GM12878 (cell line): ENCODE results near the gene TPT1. TPM values are rescaled to one million over a fixed set of nuclear protein-coding genes. Genes with fewer than 3 reads are reported as not detected.
A peak's percentile ranks its signal among the peaks of the same experiment; 100 is the strongest.

ENCODE experiments used
- ATAC-seq: fragments of 200-7000 bp; cut with Tn5 transposase; 3 replicates; pipeline ENCODE4 v1.9.1; 2020; ENCODE audit warnings: mild to moderate bottlenecking, moderate library complexity
- BruUV-seq: library from RNA; stranded (reverse); fragments of 400-500 nt; replicated peaks from 2 replicates; lab custom pipeline; 2021; lab: Mats Ljungman, UMichigan
- CTCF ChIA-PET: fragments of 300-600 bp; sonication (Branson Sonifier 250); formaldehyde crosslinking; extraction: SDS; loops from one replicate; lab custom pipeline; 2021; ENCODE audit warnings: inconsistent platforms; lab: Yijun Ruan, JAX
- POLR2A ChIA-PET: fragments of 350-600 bp; formaldehyde crosslinking; extraction: SDS; loops from one replicate; lab custom pipeline; 2021; ENCODE audit warnings: inconsistent platforms; lab: Charles Lee
- RAD21 ChIA-PET: fragments of 300-600 bp; sonication (Branson Sonifier 250); formaldehyde crosslinking; loops from one replicate; lab custom pipeline; 2023; ENCODE audit warnings: antibody characterized with exemption; ENCODE audit not compliant: unreplicated experiment; lab: Charles Lee
- SMC1A ChIA-PET: fragments of 300-600 bp; sonication (Branson Sonifier 250); formaldehyde crosslinking; loops from one replicate; lab custom pipeline; 2023; ENCODE audit not compliant: unreplicated experiment, uncharacterized antibody; lab: Charles Lee
- DNase-seq: peaks from one replicate; pipeline ENCODE4 v3.0.0-alpha.2; 2011; ENCODE audit warnings: low read depth, low spot score
- FAIRE-seq: peaks from 3 replicates; lab custom pipeline; 2011; peaks lifted over from hg19 to GRCh38; lab: Jason Lieb, UNC
- H2AFZ ChIP-seq: 2 replicates; pipeline ENCODE4 v1.6.0; 2011; ENCODE audit warnings: low read depth, low read length, control low read depth; ENCODE audit not compliant: control insufficient read depth
- H3K27ac ChIP-seq: 2 replicates; pipeline ENCODE4 v1.5.1; 2011; ENCODE audit warnings: control low read depth; ENCODE audit not compliant: control insufficient read depth, insufficient read depth
- H3K27me3 ChIP-seq, 2 experiments: replicated peaks in 1 of 2; 2 replicates each; pipeline versions ENCODE4 v1.6.0 to v1.6.1; 2011; ENCODE audit warnings: low read length in 1 of 2; ENCODE audit not compliant: control insufficient read depth in 2 of 2, insufficient read depth in 2 of 2
- H3K36me3 ChIP-seq, 2 experiments: 2 replicates each; pipeline ENCODE4 v1.5.1; 2011; ENCODE audit warnings: low read length in 1 of 2; ENCODE audit not compliant: control insufficient read depth in 2 of 2, insufficient read depth in 2 of 2
- H3K4me1 ChIP-seq: 2 replicates; pipeline ENCODE4 v1.6.1; 2011; ENCODE audit warnings: mild to moderate bottlenecking, low read length, moderate library complexity, mixed read lengths; ENCODE audit not compliant: control insufficient read depth, insufficient read depth
- H3K4me2 ChIP-seq: 2 replicates; pipeline ENCODE4 v1.6.0; 2011; ENCODE audit warnings: control low read depth; ENCODE audit not compliant: control insufficient read depth, insufficient read depth
- H3K4me3 ChIP-seq: fragments of 200-600 bp; sonication (generic); 2 replicates; pipeline ENCODE4 v1.5.1; 2016
- H3K79me2 ChIP-seq: 2 replicates; pipeline ENCODE4 v1.6.0; 2011; ENCODE audit warnings: low read length; ENCODE audit not compliant: control insufficient read depth, insufficient read depth
- H3K9ac ChIP-seq: 2 replicates; pipeline ENCODE4 v1.8.0; 2011; ENCODE audit warnings: low read length, control low read depth, mixed read lengths; ENCODE audit not compliant: control insufficient read depth, insufficient read depth
- H3K9me3 ChIP-seq: replicated peaks from 3 replicates; pipeline ENCODE4 v1.5.1; 2011; ENCODE audit warnings: mild to moderate bottlenecking, low read length; ENCODE audit not compliant: control insufficient read depth, insufficient read depth
- H4K20me1 ChIP-seq: 2 replicates; pipeline ENCODE4 v1.6.0; 2011; ENCODE audit not compliant: control insufficient read depth, insufficient read depth
- CEBPB ChIP-seq, 2 experiments: fragments of 150-350 bp in 1 of 2; IDR thresholded peaks; 2 replicates each; pipeline ENCODE4 v1.6.1; 2012 to 2014; ENCODE audit warnings: low read depth in 2 of 2, low read length in 2 of 2, borderline replicate concordance in 1 of 2, inconsistent platforms in 1 of 2
- WGBS: methylation state at CpG from one replicate; pipeline ENCODE4 v1.1.6; 2016; ENCODE audit warnings: low lambda C conversion rate; ENCODE audit not compliant: insufficient replicate concordance, insufficient coverage; ENCODE audit errors: missing lambda C conversion rate; 5-methylcytosine and 5-hydroxymethylcytosine counted together
- in situ Hi-C: fragments of 300-500 bp; cut with MboI; formaldehyde crosslinking; loops from 9 replicates; pipeline ENCODE4 v1.14.3; 2018; ENCODE audit warnings: mixed read lengths
- intact Hi-C: fragments of 100-400 bp; cut with micrococcal nuclease; formaldehyde crosslinking; loops from one replicate; pipeline ENCODE4 v1.14.2; 2022; ENCODE audit not compliant: unreplicated experiment
- polyA plus RNA-seq, 11 experiments: library from polyadenylated mRNA; depleted of rRNA in 4 of 11; unstranded in 6 of 11; stranded (reverse) in 5 of 11; fragments of >200 nt; fragmentation: Nextera tagmentation in 4 of 11; fragmentation: Illumina TruSeq in 1 of 11; extraction: Ambion mirVana in 4 of 11; extraction: Trizol in 1 of 11; gene quantifications; 1 replicate in 1 of 11; 2 replicates in 10 of 11; pipeline versions ENCODE4 v1.2.1 to v1.2.3, GENCODE V29; 2011 to 2016; ENCODE audit warnings: inconsistent platforms in 2 of 11, missing spikeins in 2 of 11, low read depth in 1 of 11
- total RNA-seq, 4 experiments: library from RNA; depleted of rRNA in 3 of 4; stranded (reverse); fragments of >200 nt in 3 of 4; fragmentation: Illumina TruSeq in 1 of 4; extraction: Trizol in 1 of 4; gene quantifications; 2 replicates each; pipeline versions ENCODE4 v1.2.1 to v1.2.3, GENCODE V29; 2013 to 2021
- TF ChIP-seq, protein P1 (sequence below): fragments of 450-650 bp; formaldehyde crosslinking; IDR thresholded peaks from 2 replicates; pipeline ENCODE4 v1.4.0; 2020; ENCODE audit warnings: mild to moderate bottlenecking, moderate library complexity
- TF ChIP-seq, protein P2 (sequence below): fragments of 450-650 bp; IDR thresholded peaks from 2 replicates; pipeline ENCODE4 v1.6.1; 2017; ENCODE audit warnings: mild to moderate bottlenecking, moderate library complexity
- TF ChIP-seq, protein P3 (sequence below): fragments of 450-650 bp; conservative IDR thresholded peaks from 2 replicates; pipeline ENCODE4 v1.6.1; 2017; ENCODE audit warnings: mild to moderate bottlenecking, moderate library complexity

TPT1 gene
- total and polyA plus RNA-seq, 10 of the 15 experiments (the other 5 are each of a cell fraction or from before 2014, with no cell fraction given) = 1,038 to 5,925 (median 2,336) TPM

DNA sequence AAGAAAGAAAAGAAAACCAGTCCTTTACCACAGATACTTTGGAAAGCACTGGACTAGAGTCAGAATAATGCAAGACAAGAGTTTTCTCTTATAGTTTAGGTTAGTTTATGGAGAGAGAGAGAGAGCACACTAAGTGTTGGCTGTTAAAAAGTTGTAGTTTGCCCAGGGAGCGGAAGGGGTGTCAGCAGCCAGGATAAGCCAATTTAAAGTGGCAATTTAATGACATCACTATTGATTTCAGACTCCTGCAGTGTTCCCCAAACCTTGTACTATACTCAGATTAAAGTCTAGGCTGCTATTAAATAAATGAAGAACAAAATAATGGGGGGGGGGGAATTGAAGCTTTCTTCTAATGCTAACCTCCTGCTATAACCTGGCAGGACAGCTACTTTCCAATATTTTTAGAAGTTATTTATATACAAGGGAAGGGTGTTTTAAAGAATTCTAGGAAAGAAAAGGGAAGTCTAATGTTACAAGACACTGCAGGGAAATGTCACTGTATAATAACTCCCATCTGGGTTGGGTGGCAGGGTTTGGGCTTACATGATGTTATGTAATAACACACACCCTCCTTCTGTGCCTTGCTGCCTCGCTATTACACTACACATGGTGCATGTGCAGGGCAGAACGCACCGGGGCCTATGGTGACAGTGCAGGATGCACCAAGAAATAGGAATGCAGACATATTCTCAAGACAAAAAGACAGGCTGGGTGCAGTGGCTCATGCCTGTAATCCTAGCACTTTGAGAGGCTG, 19.9 kb downstream of the TPT1 start (continued):
- TF ChIP-seq, protein P1, sequence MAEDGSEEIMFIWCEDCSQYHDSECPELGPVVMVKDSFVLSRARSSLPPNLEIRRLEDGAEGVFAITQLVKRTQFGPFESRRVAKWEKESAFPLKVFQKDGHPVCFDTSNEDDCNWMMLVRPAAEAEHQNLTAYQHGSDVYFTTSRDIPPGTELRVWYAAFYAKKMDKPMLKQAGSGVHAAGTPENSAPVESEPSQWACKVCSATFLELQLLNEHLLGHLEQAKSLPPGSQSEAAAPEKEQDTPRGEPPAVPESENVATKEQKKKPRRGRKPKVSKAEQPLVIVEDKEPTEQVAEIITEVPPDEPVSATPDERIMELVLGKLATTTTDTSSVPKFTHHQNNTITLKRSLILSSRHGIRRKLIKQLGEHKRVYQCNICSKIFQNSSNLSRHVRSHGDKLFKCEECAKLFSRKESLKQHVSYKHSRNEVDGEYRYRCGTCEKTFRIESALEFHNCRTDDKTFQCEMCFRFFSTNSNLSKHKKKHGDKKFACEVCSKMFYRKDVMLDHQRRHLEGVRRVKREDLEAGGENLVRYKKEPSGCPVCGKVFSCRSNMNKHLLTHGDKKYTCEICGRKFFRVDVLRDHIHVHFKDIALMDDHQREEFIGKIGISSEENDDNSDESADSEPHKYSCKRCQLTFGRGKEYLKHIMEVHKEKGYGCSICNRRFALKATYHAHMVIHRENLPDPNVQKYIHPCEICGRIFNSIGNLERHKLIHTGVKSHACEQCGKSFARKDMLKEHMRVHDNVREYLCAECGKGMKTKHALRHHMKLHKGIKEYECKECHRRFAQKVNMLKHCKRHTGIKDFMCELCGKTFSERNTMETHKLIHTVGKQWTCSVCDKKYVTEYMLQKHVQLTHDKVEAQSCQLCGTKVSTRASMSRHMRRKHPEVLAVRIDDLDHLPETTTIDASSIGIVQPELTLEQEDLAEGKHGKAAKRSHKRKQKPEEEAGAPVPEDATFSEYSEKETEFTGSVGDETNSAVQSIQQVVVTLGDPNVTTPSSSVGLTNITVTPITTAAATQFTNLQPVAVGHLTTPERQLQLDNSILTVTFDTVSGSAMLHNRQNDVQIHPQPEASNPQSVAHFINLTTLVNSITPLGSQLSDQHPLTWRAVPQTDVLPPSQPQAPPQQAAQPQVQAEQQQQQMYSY (CRISPR knock-in tag) = no peak
- TF ChIP-seq CEBPB (IDR thresholded peaks at IDR 0.05; ENCODE audit: borderline replicate concordance in 1 of 2, low read depth in 2 of 2, low read length in 2 of 2) = no peak

DNA sequence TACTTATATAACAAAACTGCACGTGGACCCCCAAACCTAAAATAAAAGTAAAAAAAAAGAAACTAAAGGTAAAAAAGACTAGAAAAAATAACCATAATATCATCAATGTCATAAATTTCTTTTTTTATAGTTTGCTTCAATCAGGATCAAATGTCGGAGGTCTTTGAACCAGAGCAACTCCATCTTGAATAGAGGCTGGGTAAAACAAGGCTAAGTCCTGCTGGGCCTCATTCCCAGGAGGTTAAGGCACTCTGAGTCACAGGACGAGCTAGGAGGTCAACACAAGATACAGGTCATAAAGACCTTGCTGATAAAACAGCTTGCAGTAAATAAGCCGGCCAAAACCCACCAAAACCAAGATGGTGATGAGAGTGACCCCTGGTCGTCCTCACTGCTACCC, 24.0 kb downstream of the TPT1 start:
- Histone ChIP-seq H3K27ac (no peak overlapping the region), H3K4me3 (no peak overlapping the region), H3K9ac (no peak overlapping the region), H4K20me1 (no peaks in the 10 kb centered on the region), H3K27me3 (no peaks in the 10 kb centered on the region), H3K79me2 (no peaks in the 10 kb centered on the region), H3K36me3 (no peaks in the 10 kb centered on the region), H2AFZ (no peak overlapping the region), H3K4me2 (no peak overlapping the region), H3K9me3 (no peaks in the 10 kb centered on the region), H3K4me1 (no peaks in the 10 kb centered on the region)
- ChIA-PET CTCF (interaction anchor here (1.3 to 1.6 kb wide), 2 partner anchors 8 to 77 kb away, joined by 4 to 8 read pairs; no protein-coding TSS in a partner anchor), POLR2A (no interaction called here), SMC1A (interaction anchor here (1.3 to 2.0 kb wide), 3 partner anchors 15 to 270 kb away, joined by 4 read pairs; no protein-coding TSS in a partner anchor), RAD21 (interaction anchor here (1.6 kb wide), 1 partner anchor 25 kb away, joined by 8 read pairs; no protein-coding TSS in a partner anchor)
- WGBS = 51% methylated on average over 5 of the region's 5 CpGs
- no peak for ATAC-seq
- DNase-seq = no peak
- BruUV-seq = no TSS peak
- in situ Hi-C loops = loop anchor here (25.0 kb wide), 1 partner anchor 830 kb away; no protein-coding TSS in a partner anchor
- intact Hi-C loops = loop anchor here (10.0 kb wide), 1 partner anchor 402 kb away; no protein-coding TSS in a partner anchor
- no peak for FAIRE-seq
- TF ChIP-seq, protein P2, sequence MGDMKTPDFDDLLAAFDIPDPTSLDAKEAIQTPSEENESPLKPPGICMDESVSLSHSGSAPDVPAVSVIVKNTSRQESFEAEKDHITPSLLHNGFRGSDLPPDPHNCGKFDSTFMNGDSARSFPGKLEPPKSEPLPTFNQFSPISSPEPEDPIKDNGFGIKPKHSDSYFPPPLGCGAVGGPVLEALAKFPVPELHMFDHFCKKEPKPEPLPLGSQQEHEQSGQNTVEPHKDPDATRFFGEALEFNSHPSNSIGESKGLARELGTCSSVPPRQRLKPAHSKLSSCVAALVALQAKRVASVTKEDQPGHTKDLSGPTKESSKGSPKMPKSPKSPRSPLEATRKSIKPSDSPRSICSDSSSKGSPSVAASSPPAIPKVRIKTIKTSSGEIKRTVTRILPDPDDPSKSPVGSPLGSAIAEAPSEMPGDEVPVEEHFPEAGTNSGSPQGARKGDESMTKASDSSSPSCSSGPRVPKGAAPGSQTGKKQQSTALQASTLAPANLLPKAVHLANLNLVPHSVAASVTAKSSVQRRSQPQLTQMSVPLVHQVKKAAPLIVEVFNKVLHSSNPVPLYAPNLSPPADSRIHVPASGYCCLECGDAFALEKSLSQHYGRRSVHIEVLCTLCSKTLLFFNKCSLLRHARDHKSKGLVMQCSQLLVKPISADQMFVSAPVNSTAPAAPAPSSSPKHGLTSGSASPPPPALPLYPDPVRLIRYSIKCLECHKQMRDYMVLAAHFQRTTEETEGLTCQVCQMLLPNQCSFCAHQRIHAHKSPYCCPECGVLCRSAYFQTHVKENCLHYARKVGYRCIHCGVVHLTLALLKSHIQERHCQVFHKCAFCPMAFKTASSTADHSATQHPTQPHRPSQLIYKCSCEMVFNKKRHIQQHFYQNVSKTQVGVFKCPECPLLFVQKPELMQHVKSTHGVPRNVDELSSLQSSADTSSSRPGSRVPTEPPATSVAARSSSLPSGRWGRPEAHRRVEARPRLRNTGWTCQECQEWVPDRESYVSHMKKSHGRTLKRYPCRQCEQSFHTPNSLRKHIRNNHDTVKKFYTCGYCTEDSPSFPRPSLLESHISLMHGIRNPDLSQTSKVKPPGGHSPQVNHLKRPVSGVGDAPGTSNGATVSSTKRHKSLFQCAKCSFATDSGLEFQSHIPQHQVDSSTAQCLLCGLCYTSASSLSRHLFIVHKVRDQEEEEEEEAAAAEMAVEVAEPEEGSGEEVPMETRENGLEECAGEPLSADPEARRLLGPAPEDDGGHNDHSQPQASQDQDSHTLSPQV = peak; percentile 82
- TF ChIP-seq, protein P3, sequence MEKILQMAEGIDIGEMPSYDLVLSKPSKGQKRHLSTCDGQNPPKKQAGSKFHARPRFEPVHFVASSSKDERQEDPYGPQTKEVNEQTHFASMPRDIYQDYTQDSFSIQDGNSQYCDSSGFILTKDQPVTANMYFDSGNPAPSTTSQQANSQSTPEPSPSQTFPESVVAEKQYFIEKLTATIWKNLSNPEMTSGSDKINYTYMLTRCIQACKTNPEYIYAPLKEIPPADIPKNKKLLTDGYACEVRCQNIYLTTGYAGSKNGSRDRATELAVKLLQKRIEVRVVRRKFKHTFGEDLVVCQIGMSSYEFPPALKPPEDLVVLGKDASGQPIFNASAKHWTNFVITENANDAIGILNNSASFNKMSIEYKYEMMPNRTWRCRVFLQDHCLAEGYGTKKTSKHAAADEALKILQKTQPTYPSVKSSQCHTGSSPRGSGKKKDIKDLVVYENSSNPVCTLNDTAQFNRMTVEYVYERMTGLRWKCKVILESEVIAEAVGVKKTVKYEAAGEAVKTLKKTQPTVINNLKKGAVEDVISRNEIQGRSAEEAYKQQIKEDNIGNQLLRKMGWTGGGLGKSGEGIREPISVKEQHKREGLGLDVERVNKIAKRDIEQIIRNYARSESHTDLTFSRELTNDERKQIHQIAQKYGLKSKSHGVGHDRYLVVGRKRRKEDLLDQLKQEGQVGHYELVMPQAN = no peak
